AG04449 (cell line): ENCODE results near the gene RASGEF1C.

ENCODE experiments used
- CTCF ChIA-PET: fragments of 350-600 bp; formaldehyde crosslinking; extraction: SDS; loops from one replicate; lab custom pipeline; 2021; ENCODE audit warnings: antibody characterized with exemption; lab: Yijun Ruan, JAX
- POLR2A ChIA-PET: fragments of 400-600, 350-600 bp; formaldehyde crosslinking; extraction: SDS; loops from one replicate; lab custom pipeline; 2020; ENCODE audit warnings: antibody characterized with exemption, inconsistent platforms; lab: Yijun Ruan, JAX
- DNase-seq: peaks from one replicate; pipeline ENCODE4 v3.0.0-alpha.2; 2010; ENCODE audit warnings: low read depth, low spot score
- H3K4me3 ChIP-seq: 2 replicates; pipeline ENCODE4 v1.5.1; 2011; ENCODE audit warnings: low read depth, mild to moderate bottlenecking, control low read depth, low read length
- TF ChIP-seq, protein P1 (sequence below): IDR thresholded peaks from one replicate; pipeline ENCODE4 v1.5.1; 2011; ENCODE audit warnings: mild to moderate bottlenecking, moderate library complexity, low read length, control low read depth, inconsistent platforms; ENCODE audit not compliant: insufficient read depth; ENCODE audit errors: missing control alignments

The RASGEF1C gene

DNA sequence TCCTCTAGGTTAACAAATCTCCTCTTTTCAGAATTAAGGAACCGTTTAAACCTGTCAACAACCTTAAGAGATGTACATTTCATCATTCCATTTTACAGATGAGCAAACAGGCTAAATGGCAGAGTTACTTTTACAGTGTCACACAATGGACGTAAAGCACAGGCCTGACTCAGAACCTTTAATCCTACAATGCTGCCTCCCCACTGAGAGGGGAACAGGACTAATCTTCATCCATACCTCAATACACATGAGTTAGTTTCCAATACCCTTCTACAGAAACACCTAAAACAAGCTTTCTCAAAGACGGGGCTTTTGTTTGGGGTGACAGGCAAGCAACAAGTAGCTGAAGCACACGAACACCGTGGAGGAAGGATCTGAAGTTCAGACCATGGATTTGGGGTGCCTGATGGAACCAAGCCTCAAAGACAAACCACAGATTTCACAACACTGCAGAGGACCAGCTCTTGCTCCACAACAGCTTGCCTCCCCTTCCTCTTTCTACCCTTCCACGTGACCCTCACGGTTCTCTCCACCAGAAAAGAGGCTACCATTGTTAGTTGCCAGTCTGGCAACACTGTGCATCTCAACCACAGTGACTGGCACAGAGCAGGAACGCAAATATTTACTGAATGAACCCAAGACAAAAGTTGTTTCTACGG, 139.3 kb downstream of the RASGEF1C start:
- ChIA-PET CTCF (interaction anchor here (1.0 to 2.6 kb wide), 3 partner anchors 10 to 161 kb away, joined by 3 to 15 read pairs (median 3); no protein-coding TSS in a partner anchor), POLR2A (no interaction called here)
- peak overlapping the region; percentile 81 for H3K4me3 ChIP-seq
- TF ChIP-seq, protein P1, sequence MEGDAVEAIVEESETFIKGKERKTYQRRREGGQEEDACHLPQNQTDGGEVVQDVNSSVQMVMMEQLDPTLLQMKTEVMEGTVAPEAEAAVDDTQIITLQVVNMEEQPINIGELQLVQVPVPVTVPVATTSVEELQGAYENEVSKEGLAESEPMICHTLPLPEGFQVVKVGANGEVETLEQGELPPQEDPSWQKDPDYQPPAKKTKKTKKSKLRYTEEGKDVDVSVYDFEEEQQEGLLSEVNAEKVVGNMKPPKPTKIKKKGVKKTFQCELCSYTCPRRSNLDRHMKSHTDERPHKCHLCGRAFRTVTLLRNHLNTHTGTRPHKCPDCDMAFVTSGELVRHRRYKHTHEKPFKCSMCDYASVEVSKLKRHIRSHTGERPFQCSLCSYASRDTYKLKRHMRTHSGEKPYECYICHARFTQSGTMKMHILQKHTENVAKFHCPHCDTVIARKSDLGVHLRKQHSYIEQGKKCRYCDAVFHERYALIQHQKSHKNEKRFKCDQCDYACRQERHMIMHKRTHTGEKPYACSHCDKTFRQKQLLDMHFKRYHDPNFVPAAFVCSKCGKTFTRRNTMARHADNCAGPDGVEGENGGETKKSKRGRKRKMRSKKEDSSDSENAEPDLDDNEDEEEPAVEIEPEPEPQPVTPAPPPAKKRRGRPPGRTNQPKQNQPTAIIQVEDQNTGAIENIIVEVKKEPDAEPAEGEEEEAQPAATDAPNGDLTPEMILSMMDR = no peak
- no peak for DNase-seq

DNA sequence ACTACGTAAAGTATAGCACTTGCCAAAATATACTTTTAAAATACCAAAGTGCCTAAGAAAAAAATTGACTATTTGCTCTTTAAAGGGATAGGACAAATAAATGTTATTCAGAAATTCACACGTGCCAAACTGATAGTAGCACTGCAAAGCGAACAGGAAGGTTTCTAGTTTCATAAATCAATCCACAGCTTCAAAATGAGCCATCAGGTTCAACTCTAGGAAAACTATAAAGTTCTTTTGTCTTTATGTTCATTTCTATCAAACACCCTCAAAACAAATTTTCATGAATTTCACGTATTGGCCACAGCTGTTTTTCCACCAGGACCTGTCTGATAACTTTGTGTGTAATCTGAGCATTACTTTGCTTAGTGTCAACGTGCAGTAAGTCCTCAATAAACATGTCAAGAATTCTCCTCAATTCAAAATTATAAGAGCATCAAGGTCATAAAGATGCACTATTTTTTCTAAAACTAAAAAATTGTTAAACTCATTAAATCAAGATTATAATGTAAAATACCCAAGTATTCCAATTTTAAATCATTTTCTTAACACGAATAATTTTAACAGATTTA, 140.4 kb downstream of the RASGEF1C start:
- CTCF ChIA-PET = interaction anchor here (0.9 to 1.5 kb wide), 2 partner anchors 22 to 198 kb away, joined by 3 to 4 read pairs; no protein-coding TSS in a partner anchor
- POLR2A ChIA-PET = no interaction called here
- TF ChIP-seq, protein P1 = no peak
- H3K4me3 ChIP-seq = no peak overlapping the region
- DNase-seq = no peak

DNA sequence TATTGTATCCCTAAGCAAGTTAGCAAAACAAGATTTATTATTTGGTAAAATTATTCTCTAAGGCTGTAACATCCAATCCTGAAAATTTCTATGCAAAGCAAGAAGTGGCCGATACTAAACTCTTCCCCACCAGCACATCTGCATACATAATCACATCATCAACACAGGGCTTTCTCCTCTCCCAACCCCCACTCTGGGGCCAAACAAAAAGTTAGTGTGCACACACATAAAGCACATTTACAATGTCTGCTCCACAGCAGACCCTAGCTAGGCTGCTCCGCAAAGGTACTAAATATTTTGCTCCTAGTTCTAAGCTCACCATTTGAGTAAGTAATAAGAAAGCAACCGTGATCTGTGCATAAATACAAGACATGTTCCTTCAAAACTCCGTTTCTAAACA, 141.0 kb downstream of the RASGEF1C start:
- no peak overlapping the region for H3K4me3 ChIP-seq
- no peak for DNase-seq
- ChIA-PET CTCF (interaction anchor here (0.9 to 1.5 kb wide), 2 partner anchors 23 to 197 kb away, joined by 3 to 4 read pairs; no protein-coding TSS in a partner anchor), POLR2A (no interaction called here)
- TF ChIP-seq, protein P1 = no peak

DNA sequence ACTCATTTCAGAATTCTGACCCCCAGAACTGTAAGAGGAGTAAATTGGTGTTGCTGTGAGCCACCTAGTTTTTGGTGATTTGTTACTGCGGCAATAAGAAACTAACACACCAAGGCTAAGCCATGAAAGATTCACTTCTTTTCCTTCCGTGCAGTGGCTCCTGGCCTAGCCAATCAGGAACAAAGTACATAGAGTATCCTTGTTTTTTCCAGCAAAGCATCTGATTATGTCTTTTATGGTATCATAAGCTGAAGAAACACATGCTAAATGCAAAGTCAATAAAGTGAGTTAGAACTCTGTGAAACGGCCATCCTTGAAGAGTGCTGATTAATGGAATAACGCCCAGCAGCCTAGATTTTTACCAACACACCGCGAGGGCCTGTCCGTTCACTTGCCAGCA, 148.8 kb downstream of the RASGEF1C start:
- ChIA-PET CTCF (interaction anchor here (0.9 kb wide), 1 partner anchor 10 kb away, joined by 3 read pairs; no protein-coding TSS in a partner anchor), POLR2A (no interaction called here)
- no peak overlapping the region for H3K4me3 ChIP-seq
- TF ChIP-seq, protein P1 = no peak
- no peak for DNase-seq

DNA sequence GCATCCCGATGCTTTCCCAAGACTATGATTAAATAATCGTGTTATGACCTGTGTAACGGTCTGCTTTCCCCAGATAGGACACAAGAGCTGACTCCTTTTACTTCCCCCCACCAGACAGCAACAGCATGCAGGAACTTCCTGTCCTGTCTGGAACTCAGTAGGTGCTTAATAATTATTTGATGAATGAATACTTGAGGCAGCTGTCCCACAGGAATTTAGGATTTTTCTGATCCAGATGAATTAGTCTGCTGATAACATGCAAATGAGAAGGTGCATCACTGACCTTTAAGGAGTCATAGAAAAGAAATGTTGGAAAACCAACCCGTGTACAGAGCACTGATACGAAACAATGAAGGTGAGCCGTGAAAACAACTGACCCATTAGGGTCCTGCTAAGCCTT, 149.7 kb downstream of the RASGEF1C start:
- POLR2A ChIA-PET = no interaction called here

DNA sequence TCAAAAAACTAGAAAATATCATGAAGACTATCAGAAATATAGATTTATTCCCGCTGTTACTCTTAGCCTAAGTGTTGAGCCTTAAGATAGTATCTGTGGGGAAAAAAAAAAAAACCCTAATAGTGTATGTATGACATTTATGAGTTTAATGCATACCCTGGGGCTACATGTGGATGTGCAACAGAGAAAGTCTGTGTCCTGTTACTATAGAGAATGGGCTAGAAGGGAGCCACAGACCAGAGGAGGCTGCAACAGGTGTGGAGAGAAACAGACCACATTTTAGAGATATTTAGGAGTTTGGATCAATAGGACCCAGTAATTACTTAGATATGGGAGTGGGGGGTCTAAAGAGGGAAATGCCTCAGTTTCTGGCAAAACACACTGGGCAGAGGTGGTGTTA, 152.9 kb downstream of the RASGEF1C start:
- ChIA-PET CTCF (no interaction called here), POLR2A (no interaction called here)
- TF ChIP-seq, protein P1 = no peak
- DNase-seq = no peak
- no peak overlapping the region for H3K4me3 ChIP-seq

More for the DNA sequence above, 149.7 kb downstream of the RASGEF1C start:
- TF ChIP-seq, protein P1 = no peak
- no peak for DNase-seq
- CTCF ChIA-PET = interaction anchor here (0.9 kb wide), 1 partner anchor 10 kb away, joined by 3 read pairs; no protein-coding TSS in a partner anchor
- no peak overlapping the region for H3K4me3 ChIP-seq
